AG10803 (cell line): ENCODE data around the gene CISH.
A peak's percentile ranks its signal among the peaks of the same experiment; 100 is the strongest.

Experiments used
- DNase-seq: peaks from one replicate; pipeline ENCODE4 v3.0.0; 2010; ENCODE audit warnings: low read depth
- H3K4me3 ChIP-seq: 2 replicates; pipeline ENCODE4 v1.5.1; 2011; ENCODE audit warnings: mild to moderate bottlenecking, low read length, control low read depth
- CTCF ChIP-seq: conservative IDR thresholded peaks from 2 replicates; pipeline ENCODE4 v1.5.1; 2011; ENCODE audit warnings: mild to moderate bottlenecking, low read length, control low read depth, inconsistent platforms

Gene CISH

GRCh38 chr3:50616003-50616769, 4.6 kb upstream of the CISH start:
- peak; percentile 78 for DNase-seq
- peak overlapping the region; percentile 79 for H3K4me3 ChIP-seq
- TF ChIP-seq CTCF = peak; percentile 100

GRCh38 chr3:50615190-50615589, 3.6 kb upstream of the CISH start:
- H3K4me3 ChIP-seq = no peak overlapping the region
- no peak for DNase-seq
- no peak for TF ChIP-seq CTCF

- DNase-seq = no peak
- no peak for TF ChIP-seq CTCF
- H3K4me3 ChIP-seq = no peak overlapping the region
Observed at GRCh38 chr3:50612970-50613846, 1.6 kb upstream of the CISH start.

DNA sequence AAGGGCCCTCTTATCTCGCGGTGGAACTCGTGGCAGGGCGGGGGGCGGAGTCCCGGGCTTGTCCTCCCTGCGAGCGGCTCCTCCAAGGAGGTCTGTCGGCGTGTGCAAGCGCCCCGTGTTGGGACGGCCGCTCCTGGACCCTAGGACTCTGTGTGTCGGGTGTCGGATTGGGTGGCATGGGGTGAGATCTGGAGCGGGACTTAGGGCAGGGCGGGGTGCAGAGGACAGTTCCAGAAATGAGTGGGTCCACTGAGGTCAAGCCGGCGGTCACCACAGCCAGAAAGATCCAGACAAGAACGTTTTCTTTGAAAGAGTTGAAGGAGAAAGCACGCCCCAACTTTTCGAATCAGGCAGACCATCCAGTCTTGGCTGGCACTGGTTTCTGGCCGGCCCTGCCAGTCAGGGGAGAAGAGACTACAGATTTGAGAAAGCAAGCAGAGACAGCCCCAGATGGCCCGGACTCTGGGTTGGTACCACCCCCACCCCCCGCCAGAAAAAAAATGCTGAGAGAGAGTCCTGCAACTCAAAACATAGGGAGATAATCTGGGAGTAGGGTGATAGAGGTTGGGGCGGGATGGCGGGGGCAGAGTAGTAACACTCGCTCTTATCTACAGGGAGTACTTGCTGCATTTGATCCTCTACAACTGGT, 784 bp upstream of the CISH start:
- no peak for DNase-seq
- peak overlapping the region; percentile 74 for H3K4me3 ChIP-seq
- TF ChIP-seq CTCF = no peak

- no peak for TF ChIP-seq CTCF
- DNase-seq = no peak
Observed at GRCh38 chr3:50610992-50611463, 546 bp downstream of the CISH start.

GRCh38 chr3:50610181-50610971, 1.2 kb downstream of the CISH start:
- DNase-seq = no peak
- no peak for TF ChIP-seq CTCF
- peak overlapping the region; percentile 74 for H3K4me3 ChIP-seq

More at GRCh38 chr3:50610992-50611463, 546 bp downstream of the CISH start:
- H3K4me3 ChIP-seq = peak overlapping the region; percentile 74
